Dedifferentiated amniotic fluid mesenchymal stem cell (primary cell): ENCODE data around the gene C10orf71.

Experiments used
- DNase-seq: peaks from one replicate; pipeline ENCODE4 v3.0.0-alpha.2; 2016; ENCODE audit errors: extremely low spot score

Gene C10orf71

GRCh38 chr10:49292565-49293207 lies 6.3 kb upstream of the C10orf71 start:
- no peak for DNase-seq

- no peak for DNase-seq
Observed at GRCh38 chr10:49293208-49293603, 5.8 kb upstream of the C10orf71 start.

- DNase-seq = no peak
Observed at GRCh38 chr10:49294731-49295130, 4.2 kb upstream of the C10orf71 start.

GRCh38 chr10:49295297-49295696 lies 3.7 kb upstream of the C10orf71 start:
- no peak for DNase-seq

GRCh38 chr10:49296382-49296781 lies 2.6 kb upstream of the C10orf71 start:
- DNase-seq = no peak

- no peak for DNase-seq
Observed at GRCh38 chr10:49296836-49297235, 2.1 kb upstream of the C10orf71 start.

GRCh38 chr10:49297818-49298670 lies 926 bp upstream of the C10orf71 start:
- DNase-seq = no peak

- DNase-seq = no peak
Observed at GRCh38 chr10:49298671-49298982, 343 bp upstream of the C10orf71 start.

- DNase-seq = no peak
Observed at GRCh38 chr10:49299816-49300139, 808 bp downstream of the C10orf71 start.

GRCh38 chr10:49300140-49300974 lies 1.4 kb downstream of the C10orf71 start:
- DNase-seq = no peak

GRCh38 chr10:49301302-49301701 lies 2.3 kb downstream of the C10orf71 start:
- DNase-seq = no peak

- no peak for DNase-seq
Observed at GRCh38 chr10:49302088-49302487, 3.1 kb downstream of the C10orf71 start.

GRCh38 chr10:49303711-49304110 lies 4.7 kb downstream of the C10orf71 start:
- DNase-seq = no peak

- DNase-seq = no peak
Observed at GRCh38 chr10:49304137-49304536, 5.2 kb downstream of the C10orf71 start.

GRCh38 chr10:49307921-49308320 lies 9.0 kb downstream of the C10orf71 start:
- no peak for DNase-seq

- no peak for DNase-seq
Observed at GRCh38 chr10:49308881-49309280, 9.9 kb downstream of the C10orf71 start.

GRCh38 chr10:49309691-49310411 lies 10.9 kb downstream of the C10orf71 start:
- no peak for DNase-seq

GRCh38 chr10:49310460-49310859 lies 11.5 kb downstream of the C10orf71 start:
- no peak for DNase-seq

GRCh38 chr10:49310901-49311554 lies 12.1 kb downstream of the C10orf71 start:
- DNase-seq = no peak

- no peak for DNase-seq
Observed at GRCh38 chr10:49311555-49312236, 12.7 kb downstream of the C10orf71 start.
